NT2/D1 (cell line): ENCODE measurements around the gene TNFRSF21.

Experiments
- DNase-seq: peaks from one replicate; pipeline ENCODE4 v3.0.0-alpha.2; 2011; ENCODE audit warnings: low read depth, low spot score
- H3K27me3 ChIP-seq: 2 replicates; pipeline ENCODE4 v1.6.0; 2011; ENCODE audit warnings: mild to moderate bottlenecking; ENCODE audit not compliant: insufficient read length, insufficient read depth
- H3K36me3 ChIP-seq: 2 replicates; pipeline ENCODE4 v1.6.1; 2011; ENCODE audit warnings: mild to moderate bottlenecking, low read length, mixed read lengths; ENCODE audit not compliant: insufficient read depth, insufficient read length
- H3K4me1 ChIP-seq: 2 replicates; pipeline ENCODE4 v1.5.1; 2011; ENCODE audit not compliant: insufficient read depth, insufficient read length
- H3K4me3 ChIP-seq: 2 replicates; pipeline ENCODE4 v1.5.1; 2011; ENCODE audit warnings: low read depth; ENCODE audit not compliant: insufficient read length
- H3K9ac ChIP-seq: 2 replicates; pipeline ENCODE4 v1.6.0; 2011; ENCODE audit warnings: low read depth; ENCODE audit not compliant: insufficient read length
- H3K9me3 ChIP-seq: 2 replicates; pipeline ENCODE4 v1.5.1; 2011; ENCODE audit warnings: mild to moderate bottlenecking, low read length; ENCODE audit not compliant: insufficient read depth
- SUZ12 ChIP-seq: IDR thresholded peaks from 2 replicates; pipeline ENCODE4 v1.6.1; 2011; ENCODE audit not compliant: insufficient read length, insufficient read depth; ENCODE audit errors: extremely low read depth
- YY1 ChIP-seq: IDR thresholded peaks from 2 replicates; pipeline ENCODE4 v1.6.1; 2011; ENCODE audit not compliant: insufficient read length, insufficient read depth
- ZNF274 ChIP-seq: IDR thresholded peaks from 2 replicates; pipeline ENCODE4 v1.6.1; 2011; ENCODE audit warnings: mild to moderate bottlenecking, low read depth, low read length

The TNFRSF21 gene

GRCh38 chr6:47351621-47352020 lies 41.9 kb upstream of the TNFRSF21 start:
- no peak overlapping the region for H3K9ac ChIP-seq
- H3K4me3 ChIP-seq, result no peak overlapping the region
- DNase-seq, result no peak
- no peaks in the 10 kb centered on the region for H3K36me3 ChIP-seq
- no peaks in the 10 kb centered on the region for H3K9me3 ChIP-seq
- no peaks in the 10 kb centered on the region for H3K4me1 ChIP-seq
- TF ChIP-seq YY1 (no peak), SUZ12 (no peak), ZNF274 (no peak)
- no peaks in the 10 kb centered on the region for H3K27me3 ChIP-seq

DNA sequence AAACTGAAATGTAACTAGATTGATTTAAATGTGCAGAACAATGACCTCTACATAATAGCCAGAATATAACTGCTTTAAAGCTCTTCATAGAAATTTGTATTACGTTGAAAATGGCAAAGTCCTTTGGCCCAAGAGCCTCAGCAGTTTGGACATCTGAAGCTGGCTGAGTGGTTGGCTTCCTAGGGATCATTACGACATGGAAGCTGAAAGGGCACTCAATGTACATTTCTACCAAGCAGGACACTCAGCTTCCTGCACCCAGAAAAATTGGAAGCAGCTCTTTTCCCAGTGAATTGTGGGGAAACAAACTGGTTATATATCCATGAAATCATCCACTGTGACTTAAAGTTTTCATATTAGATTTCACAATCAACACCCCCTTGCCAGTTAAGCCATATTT lies 40.2 kb upstream of the TNFRSF21 start:
- no peaks in the 10 kb centered on the region for H3K9me3 ChIP-seq
- TF ChIP-seq SUZ12 (no peak), YY1 (no peak), ZNF274 (no peak)
- DNase-seq, result no peak
- H3K27me3 ChIP-seq, result no peaks in the 10 kb centered on the region
- no peaks in the 10 kb centered on the region for H3K36me3 ChIP-seq
- H3K4me1 ChIP-seq, result no peaks in the 10 kb centered on the region
- no peak overlapping the region for H3K9ac ChIP-seq
- no peak overlapping the region for H3K4me3 ChIP-seq

DNA sequence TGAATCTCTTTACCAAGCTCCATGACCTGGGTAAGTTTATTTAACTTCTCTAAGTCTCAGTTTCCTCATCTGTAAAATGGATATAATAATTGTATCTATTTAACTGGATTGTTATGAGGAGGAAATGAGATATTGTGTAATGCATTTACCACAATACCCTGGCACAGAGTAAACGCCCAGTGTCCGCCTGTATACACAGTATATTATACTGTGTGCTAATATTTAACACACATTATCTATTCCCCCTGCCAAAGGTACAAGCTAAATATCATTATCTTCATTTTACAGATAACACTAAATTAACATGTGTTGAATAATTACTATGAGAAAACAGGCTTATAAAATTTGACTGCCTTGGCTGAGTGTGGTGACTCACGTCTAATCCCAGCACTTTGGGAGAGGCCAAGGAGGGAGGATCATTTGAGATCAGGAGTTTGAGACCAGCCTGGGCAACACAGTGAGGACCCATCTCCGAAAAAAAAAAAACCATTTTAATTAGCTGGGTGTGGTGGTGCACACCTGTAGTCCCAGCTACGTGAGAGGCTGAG lies 38.7 kb upstream of the TNFRSF21 start:
- Histone ChIP-seq H3K4me3 (no peak overlapping the region), H3K9ac (no peak overlapping the region), H3K9me3 (no peaks in the 10 kb centered on the region), H3K27me3 (no peaks in the 10 kb centered on the region), H3K36me3 (no peaks in the 10 kb centered on the region), H3K4me1 (no peaks in the 10 kb centered on the region)
- no peak for TF ChIP-seq YY1
- no peak for TF ChIP-seq ZNF274
- no peak for TF ChIP-seq SUZ12
- no peak for DNase-seq

DNA sequence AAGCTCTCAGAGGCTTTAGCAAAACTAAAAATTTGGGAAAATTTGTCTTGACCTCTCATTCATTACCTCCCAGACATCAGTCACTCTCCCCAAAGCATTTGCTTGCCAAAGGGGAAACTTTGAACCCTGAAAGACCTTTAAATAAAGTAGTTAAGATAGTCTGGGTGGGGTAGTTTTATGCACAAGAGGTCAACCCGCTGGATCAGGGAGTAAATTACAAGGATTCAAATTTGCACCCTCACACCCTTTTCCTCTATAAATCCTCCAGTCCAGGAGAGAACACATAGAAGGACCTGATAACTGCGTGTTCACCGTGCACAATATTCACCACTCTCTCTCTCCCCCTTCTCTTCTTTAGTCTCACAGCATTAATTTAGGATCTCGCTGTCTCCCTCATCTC lies 36.1 kb upstream of the TNFRSF21 start:
- DNase-seq, result no peak
- no peak overlapping the region for H3K4me3 ChIP-seq
- no peaks in the 10 kb centered on the region for H3K4me1 ChIP-seq
- no peak for TF ChIP-seq YY1
- no peak for TF ChIP-seq ZNF274
- no peak for TF ChIP-seq SUZ12
- H3K27me3 ChIP-seq, result no peaks in the 10 kb centered on the region
- no peak overlapping the region for H3K9ac ChIP-seq
- no peaks in the 10 kb centered on the region for H3K9me3 ChIP-seq
- H3K36me3 ChIP-seq, result no peaks in the 10 kb centered on the region

- Histone ChIP-seq H3K4me3 (no peak overlapping the region), H3K4me1 (no peaks in the 10 kb centered on the region), H3K27me3 (no peaks in the 10 kb centered on the region), H3K9ac (no peak overlapping the region), H3K36me3 (no peaks in the 10 kb centered on the region), H3K9me3 (no peaks in the 10 kb centered on the region)
- no peak for TF ChIP-seq SUZ12
- TF ChIP-seq YY1, result no peak
- TF ChIP-seq ZNF274, result no peak
- DNase-seq, result no peak
These were observed 34.3 kb upstream of the TNFRSF21 start for GRCh38 chr6:47344022-47344421.

GRCh38 chr6:47343600-47343999 lies 33.9 kb upstream of the TNFRSF21 start:
- TF ChIP-seq ZNF274 (no peak), YY1 (no peak), SUZ12 (no peak)
- Histone ChIP-seq H3K9ac (no peak overlapping the region), H3K9me3 (no peaks in the 10 kb centered on the region), H3K27me3 (no peaks in the 10 kb centered on the region), H3K4me1 (no peaks in the 10 kb centered on the region), H3K36me3 (no peaks in the 10 kb centered on the region), H3K4me3 (no peak overlapping the region)
- no peak for DNase-seq

DNA sequence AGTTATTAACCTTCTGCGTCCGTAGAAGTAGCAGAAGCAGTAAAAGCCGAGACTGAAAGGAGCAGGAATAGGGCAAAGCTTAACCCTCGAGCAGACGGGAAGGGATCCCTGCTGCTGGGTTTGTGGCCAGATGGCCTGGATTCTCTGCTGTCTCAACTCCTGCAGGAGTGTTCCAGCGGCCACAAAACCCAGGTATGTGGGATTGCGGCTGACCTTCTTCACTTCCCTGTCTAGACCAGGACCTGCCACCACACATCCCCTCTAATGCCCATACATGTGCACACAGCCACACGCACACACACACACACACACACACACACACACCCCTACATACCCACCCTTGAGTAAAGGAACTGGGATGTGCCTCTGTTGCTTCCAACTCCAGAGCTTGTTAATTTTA lies 33.1 kb upstream of the TNFRSF21 start:
- H3K36me3 ChIP-seq, result no peaks in the 10 kb centered on the region
- no peaks in the 10 kb centered on the region for H3K27me3 ChIP-seq
- no peaks in the 10 kb centered on the region for H3K4me1 ChIP-seq
- no peak overlapping the region for H3K4me3 ChIP-seq
- no peaks in the 10 kb centered on the region for H3K9me3 ChIP-seq
- no peak for DNase-seq
- H3K9ac ChIP-seq, result no peak overlapping the region
- no peak for TF ChIP-seq YY1
- TF ChIP-seq SUZ12, result no peak
- TF ChIP-seq ZNF274, result no peak
